Cerebellar nuclear complex (tissue), 1 donor: ENCODE data around the gene MT1F.
"Not testable (repeated sequence)": the region's sequence is repeated elsewhere in the genome, so short reads cannot be mapped to it uniquely, and the experiment has no call there.

Experiments
- DNase-seq, 2 experiments: peaks; one replicate each; lab custom pipeline; 2025; lab: John Stamatoyannopoulos, UW

Gene MT1F

GRCh38 chr16:56645311-56645710 is 12.4 kb upstream of the MT1F start:
- DNase-seq: no peak

GRCh38 chr16:56645838-56646237 is 11.9 kb upstream of the MT1F start:
- DNase-seq: no peak

DNA sequence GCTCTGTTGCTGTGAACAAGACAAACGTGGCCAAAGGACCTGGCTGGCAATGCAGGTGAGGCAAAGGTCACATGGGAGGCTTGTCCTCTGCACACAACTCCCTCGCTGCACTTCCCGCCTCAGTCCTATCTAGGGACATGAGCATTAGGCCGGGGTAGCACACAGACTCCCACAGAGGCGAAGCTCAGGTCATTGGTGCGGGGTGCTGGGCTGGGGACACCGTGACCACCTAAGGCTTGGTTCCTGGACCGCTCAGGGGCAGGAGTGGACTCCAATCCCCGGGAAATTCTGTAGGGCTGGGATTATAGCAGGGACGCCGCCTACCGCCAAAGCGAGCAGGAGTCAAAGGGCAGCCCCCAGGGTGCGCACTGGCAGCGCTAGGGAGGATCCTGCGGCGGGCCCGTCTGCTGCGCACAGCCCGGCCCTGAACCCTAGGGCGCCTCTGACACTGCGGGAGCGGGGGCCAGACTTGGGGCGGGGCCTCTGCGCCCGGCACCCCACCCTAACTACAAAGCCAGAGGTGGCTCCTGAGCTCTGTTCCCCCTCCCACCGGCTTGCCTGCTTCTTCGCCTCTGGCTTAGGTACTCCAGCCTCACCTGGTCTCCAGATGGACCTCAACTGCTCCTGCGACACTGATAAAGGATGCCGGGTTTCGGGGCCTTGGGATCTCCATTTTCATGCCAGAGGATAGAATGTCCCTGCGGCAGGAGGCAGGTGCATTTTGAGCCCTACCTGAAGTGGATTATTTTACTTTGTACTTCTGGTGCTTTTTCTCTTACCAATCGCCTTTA is 9.9 kb upstream of the MT1F start:
- DNase-seq: no peak

DNA sequence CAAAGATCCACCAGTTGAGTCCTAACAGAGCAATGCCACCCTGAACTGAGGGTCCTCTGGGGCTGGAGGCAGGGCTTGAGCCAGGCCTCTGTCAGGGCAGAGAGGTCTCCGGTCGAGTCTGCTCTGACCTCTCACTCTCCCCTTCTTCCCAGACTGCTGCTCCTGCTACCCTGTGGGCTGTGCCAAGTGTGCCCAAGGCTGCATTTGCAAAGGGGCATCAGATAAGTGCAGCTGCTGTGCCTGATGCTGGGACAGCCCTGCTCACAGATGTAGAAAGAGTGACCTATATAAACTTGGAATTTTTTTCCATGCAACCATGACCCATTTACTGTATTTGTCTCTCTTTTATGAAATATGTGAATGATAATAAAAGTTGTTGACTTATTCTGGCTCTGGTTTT is 8.5 kb upstream of the MT1F start:
- DNase-seq: no peak

DNA sequence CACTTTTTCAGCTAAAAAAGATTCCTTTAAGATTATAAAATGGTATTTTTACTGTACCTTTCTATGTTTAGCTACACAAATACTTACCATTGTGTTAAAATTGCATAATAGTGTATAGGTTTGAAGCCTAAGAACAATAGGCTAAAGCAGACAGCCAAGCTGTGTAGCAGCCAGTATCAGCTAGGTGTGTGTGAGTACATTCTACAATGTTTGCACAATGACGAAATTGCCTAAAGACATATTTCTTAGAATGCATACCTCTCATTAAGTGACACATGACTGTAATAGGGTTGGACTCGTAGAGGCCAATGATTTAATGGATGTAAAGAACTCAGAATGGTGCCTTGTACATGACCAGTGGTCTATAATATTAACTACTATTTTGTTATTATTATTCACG is 7.9 kb upstream of the MT1F start:
- DNase-seq: no peak

DNA sequence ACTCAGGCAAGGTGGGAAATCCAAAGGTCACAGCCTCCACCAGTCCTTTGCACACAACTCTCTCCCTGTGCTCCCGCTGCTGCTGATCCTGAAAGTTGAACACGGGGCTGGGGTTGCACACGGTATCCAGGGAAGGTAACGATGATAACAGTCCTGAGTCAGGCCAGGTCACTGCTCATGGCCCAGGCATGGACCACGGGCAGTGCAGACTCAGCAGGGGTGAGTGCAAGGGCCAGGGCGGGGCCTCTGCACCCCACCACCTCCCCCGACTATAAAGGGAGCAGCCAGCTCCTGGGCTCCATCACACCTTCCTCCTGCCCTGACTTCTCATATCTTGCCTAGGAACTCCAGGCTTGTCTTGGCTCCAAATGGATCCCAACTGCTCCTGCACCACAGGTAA is 6.2 kb upstream of the MT1F start, which contains the start of gene MT1B:
TSS of gene MT1B (plus strand) at position 301 of the 400 bp plus-strand sequence. CDS start at position 369, 68 bp downstream.
- DNase-seq: no peak

GRCh38 chr16:56652600-56652999 is 5.2 kb upstream of the MT1F start:
- no peak for DNase-seq

DNA sequence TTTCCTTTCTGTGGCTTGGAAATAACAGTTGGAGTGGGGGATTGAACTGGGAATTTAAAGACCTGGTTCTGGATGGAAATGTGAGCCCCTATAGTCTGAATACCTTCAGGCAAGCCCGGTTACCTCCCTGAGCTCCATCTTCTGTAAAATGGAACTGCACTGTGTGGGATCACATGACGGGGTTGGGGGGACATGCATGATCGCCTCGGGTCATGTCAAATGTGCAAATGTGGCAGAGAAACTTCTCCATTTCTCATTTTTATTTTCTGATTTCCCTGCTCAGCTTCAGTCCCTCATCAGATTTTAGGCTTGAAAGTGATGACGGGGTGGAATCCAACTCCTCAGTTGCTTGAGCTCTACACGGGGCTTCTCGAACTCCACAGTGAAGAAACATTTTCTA is 4.5 kb upstream of the MT1F start:
- DNase-seq: no peak

DNA sequence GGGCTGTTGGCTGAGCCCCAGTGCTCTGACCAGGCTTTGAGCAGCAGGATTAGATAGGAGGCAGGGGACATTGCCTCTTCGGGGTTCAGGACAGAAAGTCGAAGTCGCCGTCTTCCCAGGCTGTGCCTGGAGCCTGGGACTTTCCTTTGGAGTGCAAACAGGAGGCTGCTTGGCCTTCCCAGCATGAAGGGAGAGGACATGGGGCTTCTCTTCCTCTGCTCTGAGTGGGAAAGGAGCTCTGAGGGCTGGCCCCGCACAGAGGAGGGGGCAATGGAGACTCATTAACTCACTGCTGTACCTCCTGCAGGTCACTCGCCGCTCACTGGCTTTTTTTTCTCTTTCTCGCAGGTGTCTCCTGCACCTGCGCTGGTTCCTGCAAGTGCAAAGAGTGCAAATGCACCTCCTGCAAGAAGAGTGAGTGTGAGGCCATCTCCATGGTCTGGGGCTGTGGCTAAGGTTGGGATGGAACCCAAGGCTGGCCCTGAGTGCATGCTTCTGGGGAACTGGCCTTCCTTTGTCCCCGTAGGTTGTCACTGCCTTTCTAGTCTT is 642 bp downstream of the MT1F start:
- DNase-seq: no peak

DNA sequence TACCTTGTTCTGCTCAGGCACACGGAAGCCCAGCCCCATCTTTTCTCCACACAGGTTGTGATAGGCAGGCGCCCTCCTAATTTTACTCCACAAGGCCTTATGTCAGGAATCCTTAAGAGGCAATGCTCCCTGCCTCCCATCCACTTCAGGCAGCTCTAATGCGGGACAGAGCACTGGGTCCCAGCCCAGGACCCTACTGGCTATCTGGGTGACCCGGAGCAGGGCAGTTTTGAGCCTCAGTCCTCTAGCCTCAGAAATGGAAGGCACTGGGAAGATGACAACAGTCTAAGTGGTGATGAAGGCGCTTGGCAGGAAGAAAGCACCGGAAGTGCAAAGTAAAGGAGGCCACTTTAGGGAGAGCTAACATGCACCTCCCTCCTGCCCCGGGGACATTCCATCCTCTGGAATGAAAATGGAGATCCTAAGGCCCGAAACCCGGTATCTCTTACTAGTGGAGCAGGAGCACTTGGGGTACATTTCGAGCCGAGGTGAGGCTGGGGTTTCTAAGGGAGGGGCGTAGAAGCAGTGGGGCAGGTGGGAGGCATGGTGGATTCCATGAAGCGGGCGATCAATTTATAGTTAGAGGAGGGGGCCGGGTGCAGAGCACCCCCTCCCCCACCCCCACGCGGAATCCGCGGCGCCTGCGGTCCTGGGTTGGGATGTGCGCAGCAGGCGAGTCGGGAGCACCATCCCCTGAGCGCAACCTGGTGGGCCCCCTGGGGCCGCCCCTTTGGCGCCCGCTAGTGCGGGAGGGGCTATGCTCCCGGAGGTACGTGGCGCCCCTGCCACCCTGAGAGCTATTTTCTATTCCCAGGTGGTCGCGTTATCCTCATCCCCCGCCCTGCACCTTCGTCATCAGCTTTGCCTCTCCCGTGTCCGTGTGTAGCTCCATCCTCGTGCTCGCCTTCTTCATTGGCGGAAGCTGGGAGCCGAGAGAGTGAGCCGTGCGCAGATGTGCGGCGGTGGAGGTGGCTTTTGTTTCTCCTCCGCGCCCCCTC is 4.9 kb downstream of the MT1F start:
- no peak for DNase-seq

DNA sequence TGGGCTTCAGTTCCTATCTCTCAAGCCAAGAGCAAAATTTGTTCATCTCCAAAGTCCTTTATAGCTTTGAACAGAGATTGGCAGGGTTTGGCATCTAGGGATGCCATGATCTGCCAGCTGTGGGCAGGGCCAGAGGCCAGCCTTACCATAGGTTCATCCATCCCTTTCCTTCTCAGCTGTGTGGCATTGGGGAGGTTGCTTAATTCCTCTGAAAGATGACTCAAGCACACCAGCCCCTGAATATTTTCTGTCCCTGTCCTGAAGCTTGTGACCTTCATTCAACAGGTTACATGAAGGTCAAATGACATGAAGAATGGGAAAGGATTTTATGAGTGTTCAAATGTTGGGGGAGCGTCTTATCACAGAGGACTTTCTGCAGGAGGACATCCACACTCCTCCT is 6.7 kb downstream of the MT1F start:
- no peak for DNase-seq

DNA sequence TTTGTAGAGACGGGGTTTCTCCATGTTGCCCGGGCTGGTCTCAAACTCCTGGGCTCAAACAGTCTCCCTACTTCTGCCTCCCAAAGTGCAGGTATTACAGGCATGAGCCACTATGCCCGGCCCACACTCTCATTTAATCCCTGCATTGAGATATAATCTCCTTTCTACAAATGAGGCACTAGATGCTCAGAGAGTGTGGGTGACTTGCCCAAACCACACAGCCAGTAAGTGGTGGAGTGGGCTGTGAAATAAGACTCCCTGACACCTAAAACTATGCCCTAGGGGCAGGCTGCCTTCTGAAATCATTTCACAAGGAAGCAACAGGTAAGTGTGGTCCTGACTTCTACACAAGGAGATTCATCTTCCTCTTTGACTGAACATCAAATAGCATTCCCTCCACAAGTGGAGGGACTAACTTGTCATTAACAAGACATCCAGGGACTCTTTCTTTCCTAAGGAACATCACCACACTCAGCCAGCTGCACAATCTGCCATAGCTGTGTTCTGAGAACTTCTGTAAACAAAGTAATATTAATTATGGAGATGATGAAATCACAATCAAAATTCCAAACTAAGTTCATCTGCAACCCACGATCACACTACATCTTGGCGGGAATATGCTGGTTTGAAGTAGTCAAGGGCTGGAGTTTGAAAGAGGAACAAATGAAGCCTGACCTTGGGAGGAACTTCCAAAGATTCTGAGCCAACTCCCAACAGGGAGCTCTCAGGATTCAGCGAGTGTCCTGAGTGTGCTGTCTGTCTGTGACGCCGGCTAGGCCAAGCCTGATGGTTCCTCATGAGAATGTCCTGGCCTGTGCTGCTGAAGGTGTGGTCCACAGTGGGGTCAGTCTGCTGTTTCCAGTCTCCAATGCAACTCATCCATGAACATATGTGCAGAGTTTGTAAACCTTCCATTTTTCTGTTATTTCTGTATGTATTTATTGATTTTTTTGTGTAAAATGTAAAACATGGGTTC is 7.8 kb downstream of the MT1F start:
- not testable (repeated sequence) for DNase-seq

DNA sequence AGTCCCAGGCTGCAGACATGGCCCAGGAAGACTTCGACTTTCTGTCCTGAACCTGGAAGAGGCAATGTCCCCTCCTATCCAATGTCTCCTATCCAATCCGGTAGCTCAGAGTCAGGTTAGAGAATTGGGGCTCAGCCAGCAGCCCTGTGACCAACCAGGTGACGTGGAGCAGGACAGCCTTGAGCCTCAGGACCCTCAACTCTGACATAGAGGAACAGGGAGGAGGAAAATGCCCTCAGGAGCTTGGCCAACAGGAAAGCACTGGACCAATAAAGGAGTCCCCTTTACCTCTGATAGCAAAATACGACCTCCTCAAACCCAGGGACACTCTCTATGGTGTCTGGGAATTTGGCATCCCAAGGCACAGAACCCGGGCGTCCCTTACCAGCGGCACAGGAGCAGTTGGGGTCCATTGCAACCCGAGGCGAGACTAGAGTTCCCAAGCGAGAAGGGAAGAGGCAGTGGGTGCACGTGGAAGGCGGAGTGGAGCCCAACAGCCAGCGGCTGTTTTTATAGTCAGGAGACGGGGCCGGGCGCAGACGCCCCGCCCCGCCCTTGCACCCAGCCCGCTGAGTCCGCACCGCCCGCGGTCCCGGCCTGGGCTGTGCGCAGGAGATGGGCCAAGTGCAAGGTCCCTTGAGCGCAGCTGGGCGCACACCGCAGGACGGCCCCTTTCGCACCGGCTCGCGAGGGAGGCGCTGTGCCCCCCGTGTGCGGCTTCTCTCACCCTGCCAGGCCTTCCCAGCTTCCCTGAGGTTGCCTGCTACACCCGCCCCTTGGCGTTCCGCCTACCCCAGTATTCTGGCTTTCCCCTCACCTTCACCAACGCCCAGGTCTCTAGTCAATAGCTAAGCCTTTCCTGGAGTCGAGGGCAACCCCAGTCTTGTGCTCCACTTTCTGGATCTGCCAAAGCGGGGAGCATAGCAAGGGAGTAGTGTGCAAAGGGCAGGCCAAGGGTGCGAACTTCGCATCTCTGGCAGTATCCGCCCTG is 10.1 kb downstream of the MT1F start, which contains the start of gene MT1G:
TSS of gene MT1G (minus strand) at position 485 of the 991 bp plus-strand sequence. CDS start at position 413, 72 bp downstream.
- no peak for DNase-seq

- no peak for DNase-seq
Observed at GRCh38 chr16:56669005-56669839, 11.5 kb downstream of the MT1F start, which contains the start of gene MT1H. Gene MT1H, plus strand, starts transcription at chr16:56669814. Its CDS starts 71 bp downstream, at chr16:56669885.

GRCh38 chr16:56669840-56670619 is 12.3 kb downstream of the MT1F start:
- no peak for DNase-seq

- no peak for DNase-seq
Observed at GRCh38 chr16:56670620-56670934, 12.8 kb downstream of the MT1F start.

DNA sequence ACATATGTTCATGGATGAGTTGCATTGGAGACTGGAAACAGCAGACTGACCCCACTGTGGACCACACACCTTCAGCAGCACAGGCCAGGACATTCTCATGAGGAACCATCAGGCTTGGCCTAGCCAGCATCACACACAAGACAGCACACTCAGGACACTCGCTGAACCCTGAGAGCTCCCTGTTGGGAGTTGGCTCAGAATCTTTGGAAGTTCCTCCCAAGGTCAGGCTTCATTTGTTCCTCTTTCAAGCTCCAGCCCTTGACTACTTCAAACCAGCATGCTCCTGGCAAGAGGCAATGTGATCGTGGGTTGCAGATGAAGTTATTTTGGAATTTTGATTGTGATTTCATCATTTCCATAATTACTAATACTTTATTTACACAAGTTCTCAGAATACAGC is 13.9 kb downstream of the MT1F start:
- not testable (repeated sequence) for DNase-seq

DNA sequence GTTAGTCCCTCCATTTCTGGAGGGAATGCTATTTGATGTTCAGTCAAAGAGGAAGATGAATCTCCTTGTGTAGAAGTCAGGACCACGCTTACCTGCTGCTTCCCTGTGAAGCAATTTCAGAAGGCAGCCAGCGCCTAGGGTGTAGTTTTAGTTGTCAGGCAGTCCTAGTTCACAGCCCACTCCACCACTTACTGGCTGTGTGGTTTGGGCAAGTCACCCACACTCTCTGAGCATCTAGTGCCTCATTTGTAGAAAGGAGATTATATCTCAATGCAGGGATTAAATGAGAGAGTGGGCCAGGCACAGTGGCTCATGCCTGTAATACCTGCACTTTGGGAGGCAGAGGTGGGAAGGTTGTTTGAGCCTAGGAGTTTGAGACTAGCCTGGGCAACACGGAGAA is 14.4 kb downstream of the MT1F start:
- DNase-seq: not testable (repeated sequence)
